Heart right ventricle (tissue), 16 donors: ENCODE results near the gene PLCD3. TPM values are rescaled to one million over a fixed set of nuclear protein-coding genes. Genes with fewer than 3 reads are reported as not detected.

Source experiments
- ATAC-seq, 8 donors: fragments of 200-7000 bp; cut with Tn5 transposase; one replicate each; pipeline ENCODE4 v1.9.1; 2020; ENCODE audit warnings: mild to moderate bottlenecking in 8 of 8, moderate library complexity in 8 of 8, moderate number of reproducible peaks in 1 of 8
- DNase-seq, 2 donors: peaks; one replicate each; pipeline ENCODE4 v3.0.0-alpha.2; 2020
- H3K27ac ChIP-seq, 10 donors: fragments of 200-600 bp; sonication (generic) in 2 of 10; one replicate each; pipeline versions ENCODE4 v1.5.0 to v1.8.0; 2020 to 2022; ENCODE audit warnings: mild to moderate bottlenecking in 3 of 10
- H3K27me3 ChIP-seq, 7 donors: fragments of 200-600 bp; one replicate each; pipeline ENCODE4 v1.8.0; 2021 to 2022; ENCODE audit warnings: mild to moderate bottlenecking in 2 of 7
- H3K36me3 ChIP-seq, 9 donors: fragments of 200-600 bp; sonication (generic) in 1 of 9; one replicate each; pipeline versions ENCODE4 v1.5.0 to v1.8.0; 2020 to 2022; ENCODE audit warnings: mild to moderate bottlenecking in 2 of 9
- H3K4me1 ChIP-seq, 9 donors: fragments of 200-600 bp; sonication (generic) in 1 of 9; one replicate each; pipeline versions ENCODE4 v1.5.0 to v1.8.0; 2020 to 2022; ENCODE audit warnings: mild to moderate bottlenecking in 4 of 9
- H3K4me3 ChIP-seq, 10 donors: fragments of 200-600 bp; sonication (generic) in 2 of 10; one replicate each; pipeline versions ENCODE4 v1.5.0 to v1.8.0; 2020 to 2022; ENCODE audit warnings: mild to moderate bottlenecking in 7 of 10, moderate library complexity in 2 of 10
- H3K9me3 ChIP-seq, 11 donors: fragments of 200-600 bp in 10 of 11; sonication (generic) in 2 of 11; one replicate each; pipeline versions ENCODE4 v1.5.0 to v1.8.0; 2013 to 2022; ENCODE audit warnings: mild to moderate bottlenecking in 2 of 11, control low read depth in 1 of 11, moderate library complexity in 1 of 11
- WGBS, 2 donors: extraction: QIAGEN DNeasy Blood & Tissue Kit; methylation state at CpG; one replicate each; pipeline ENCODE4 v1.1.7; 2013; ENCODE audit warnings: inconsistent platforms in 1 of 2; 5-methylcytosine and 5-hydroxymethylcytosine counted together
- intact Hi-C, 10 donors: fragments of 100-400 bp; cut with DNase I; formaldehyde crosslinking; loops; one replicate each; pipeline versions ENCODE4 v1.11.1 to v1.14.2; 2022
- polyA plus RNA-seq, 2 donors: library from polyadenylated mRNA; stranded (reverse); fragments of 200-250 nt; gene quantifications; one replicate each; pipeline ENCODE4 v1.2.3, GENCODE V29; 2013
- total RNA-seq, 10 donors: library from RNA; stranded (reverse); fragmentation: NEBNext Ultra II Directional in 3 of 10; extraction: Animal tissue kit (Norgen Biotek cat#: 25700) in 3 of 10; gene quantifications; one replicate each; pipeline versions ENCODE4 v1.2.1 to v1.2.4, GENCODE V29; 2021 to 2023
- TF ChIP-seq, protein P1 (sequence below), 9 donors: fragments of 200-600 bp; sonication (generic) in 2 of 9; IDR thresholded peaks; one replicate each; pipeline versions ENCODE4 v1.5.0 to v1.8.0; 2021 to 2022; ENCODE audit warnings: antibody characterized with exemption in 9 of 9, mild to moderate bottlenecking in 5 of 9, moderate library complexity in 1 of 9
- donor health status: Arrhythmogenic right ventricular cardiomyopathy.
- donor health status: ischemic (EF 13 %, LVEDD 7.1; RV severe dilation, severe dysfunction).
- donor health status: healthy with polysubstance abuse.
- donor health status: DM: no; HTN: yes; CAD: no.
- donor health status: DM: no; HTN: no; CAD: no.
- donor health status: ischemic (EF 25% LVEDD 6.9; RV normal size, moderate dysfunction).
- donor health status: ischemic (EF 25% LVEDD 5.7; RV mildly dilated, moderate dysfunction).
- donor health status: healthy.
- donor health status: DM: yes; HTN: yes; CAD: no.
- donor health status: Ischemic cardiomyopathy.
- donor health status: ischemic (EF 35%, LVEDD 5.7; RV mildly dilated, moderate dysfunction).
- donor health status: nonischemic (EF 11% LVEDD 7.7; RV severe dilation, severe dysfunction).
- donor health status: DM: yes; HTN: yes; CAD: no.
- donor health status: PGD.
- donor health status: ischemic (EF 29% LVEDD 5.4; RV normal size, mild dysfunction).
- donor health status: nonischemic (EF 23%, LVEDD 6.1; RV moderate dilation, normal function).

The PLCD3 gene
- total and polyA plus RNA-seq, 12 donors = 44.6 to 188 (median 112) TPM

DNA sequence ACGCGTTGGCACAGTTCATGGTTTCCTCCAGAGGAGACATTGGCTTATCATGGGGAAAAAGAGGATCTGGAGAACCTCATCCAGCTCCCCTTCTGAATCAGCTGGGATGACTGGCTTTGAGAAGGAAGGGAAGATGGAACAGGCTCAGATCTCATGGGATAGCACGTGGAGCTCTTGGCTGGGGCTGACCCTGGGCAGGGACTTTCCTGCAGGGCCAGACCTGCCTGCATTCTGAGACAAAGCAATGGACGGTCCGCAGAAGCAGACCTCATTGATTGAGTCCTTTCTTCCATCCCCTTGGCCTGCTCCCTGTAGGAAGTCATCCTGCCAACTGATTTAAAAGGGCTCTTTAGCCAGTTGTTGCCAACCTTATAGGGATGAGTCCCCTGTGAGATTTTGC lies 26.2 kb downstream of the PLCD3 start:
- no peaks in the 10 kb centered on the region for H3K27me3 ChIP-seq
- no peak overlapping the region for H3K4me3 ChIP-seq
- peaks cover 0 to 82% (median 57%) of the 10 kb centered on the region in 9 donors for H3K36me3 ChIP-seq
- intact Hi-C loops = loop anchor here in 1 of 10 donors (10.0 kb wide), 1 partner anchor 331 kb away; no protein-coding TSS in a partner anchor
- ATAC-seq = no peak
- peak overlapping the region in 4 of 10 donors; percentile 25 to 94 (median 28) for H3K27ac ChIP-seq
- WGBS, 2 donors = 64 to 70% methylated on average over 5 of the region's 5 CpGs
- peaks cover 9 to 98% (median 62%) of the 10 kb centered on the region in 9 donors for H3K4me1 ChIP-seq
- TF ChIP-seq, protein P1, sequence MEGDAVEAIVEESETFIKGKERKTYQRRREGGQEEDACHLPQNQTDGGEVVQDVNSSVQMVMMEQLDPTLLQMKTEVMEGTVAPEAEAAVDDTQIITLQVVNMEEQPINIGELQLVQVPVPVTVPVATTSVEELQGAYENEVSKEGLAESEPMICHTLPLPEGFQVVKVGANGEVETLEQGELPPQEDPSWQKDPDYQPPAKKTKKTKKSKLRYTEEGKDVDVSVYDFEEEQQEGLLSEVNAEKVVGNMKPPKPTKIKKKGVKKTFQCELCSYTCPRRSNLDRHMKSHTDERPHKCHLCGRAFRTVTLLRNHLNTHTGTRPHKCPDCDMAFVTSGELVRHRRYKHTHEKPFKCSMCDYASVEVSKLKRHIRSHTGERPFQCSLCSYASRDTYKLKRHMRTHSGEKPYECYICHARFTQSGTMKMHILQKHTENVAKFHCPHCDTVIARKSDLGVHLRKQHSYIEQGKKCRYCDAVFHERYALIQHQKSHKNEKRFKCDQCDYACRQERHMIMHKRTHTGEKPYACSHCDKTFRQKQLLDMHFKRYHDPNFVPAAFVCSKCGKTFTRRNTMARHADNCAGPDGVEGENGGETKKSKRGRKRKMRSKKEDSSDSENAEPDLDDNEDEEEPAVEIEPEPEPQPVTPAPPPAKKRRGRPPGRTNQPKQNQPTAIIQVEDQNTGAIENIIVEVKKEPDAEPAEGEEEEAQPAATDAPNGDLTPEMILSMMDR (IDR thresholded peaks at IDR 0.05) = no peak
- H3K9me3 ChIP-seq = no peaks in the 10 kb centered on the region
- DNase-seq = no peak

DNA sequence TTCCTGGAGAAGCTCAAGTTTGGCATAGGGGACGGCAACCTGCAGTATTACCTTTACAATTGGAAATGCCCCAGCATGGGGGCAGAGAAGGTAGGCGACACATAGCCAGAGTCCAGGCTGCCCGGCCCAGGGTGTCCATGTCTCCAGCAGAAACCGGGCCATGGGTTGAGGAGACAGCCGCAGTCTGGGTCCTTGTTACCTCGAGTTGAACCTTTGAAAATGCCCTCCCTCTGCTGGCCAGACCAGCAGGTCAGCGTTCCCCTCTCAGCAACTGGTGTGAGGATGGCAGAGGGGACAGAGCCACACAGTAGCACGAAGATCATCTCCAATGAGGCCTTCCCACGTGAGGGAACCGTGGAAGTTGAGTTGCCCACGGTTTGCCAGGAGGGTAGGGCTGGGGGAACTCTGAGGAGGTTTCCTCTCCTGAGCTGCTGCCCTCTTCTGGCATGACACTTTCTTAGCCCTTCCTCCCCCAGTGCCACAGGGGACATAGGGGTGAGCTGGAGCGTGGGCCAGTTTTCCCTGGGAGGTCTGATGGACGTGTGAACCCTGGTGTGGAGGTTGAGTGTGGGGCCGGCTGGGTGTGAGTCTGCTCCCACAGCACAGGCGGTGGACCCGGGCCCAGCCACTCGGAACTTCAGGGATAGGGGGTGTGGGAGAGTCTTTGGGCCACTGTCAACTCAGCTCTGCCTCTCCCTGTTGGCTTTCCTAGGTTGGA lies 27.2 kb downstream of the PLCD3 start:
- peak in 1 of 8 donors; percentile 2 for ATAC-seq
- peak overlapping the region in 9 of 10 donors; percentile 35 to 94 (median 77) for H3K27ac ChIP-seq
- H3K36me3 ChIP-seq = peaks cover 0 to 91% (median 58%) of the 10 kb centered on the region in 9 donors
- intact Hi-C loops = loop anchor here in 1 of 10 donors (10.0 kb wide), 1 partner anchor 330 kb away; no protein-coding TSS in a partner anchor
- TF ChIP-seq, protein P1 (IDR thresholded peaks at IDR 0.05) = peak in 3 of 9 donors; percentile 3 to 26 (median 23)
- peaks cover 4 to 88% (median 52%) of the 10 kb centered on the region in 9 donors for H3K4me1 ChIP-seq
- no peak overlapping the region for H3K4me3 ChIP-seq
- WGBS, 2 donors = 74% methylated on average over 17 of the region's 17 CpGs
- H3K9me3 ChIP-seq = no peaks in the 10 kb centered on the region
- no peaks in the 10 kb centered on the region for H3K27me3 ChIP-seq
- no peak for DNase-seq

DNA sequence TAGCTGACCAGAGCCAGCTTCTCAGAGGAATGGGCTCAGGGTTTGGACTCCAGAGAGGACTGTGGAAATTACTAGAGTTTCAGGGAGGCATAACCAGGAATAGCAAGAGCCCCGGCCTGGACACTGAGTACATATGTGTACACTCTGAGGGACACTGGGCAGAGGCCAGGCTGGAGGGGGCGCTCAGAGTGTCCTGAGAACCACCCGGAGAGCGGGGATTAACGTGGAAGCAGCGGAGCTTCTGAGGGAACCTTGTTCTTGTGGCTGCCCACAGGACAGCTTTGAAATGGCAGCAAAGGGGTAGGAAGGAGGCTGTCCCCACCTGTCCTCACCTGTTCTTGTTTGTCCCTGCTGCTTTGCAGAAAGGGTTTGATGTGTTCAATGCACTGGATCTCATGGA lies 27.8 kb downstream of the PLCD3 start:
- intact Hi-C loops = loop anchor here in 1 of 10 donors (10.0 kb wide), 1 partner anchor 330 kb away; no protein-coding TSS in a partner anchor
- no peak overlapping the region for H3K4me3 ChIP-seq
- peak in 1 of 8 donors; percentile 2 for ATAC-seq
- DNase-seq = no peak
- H3K9me3 ChIP-seq = no peaks in the 10 kb centered on the region
- 82 to 83% methylated on average over 6 of the region's 6 CpGs for WGBS, 2 donors
- TF ChIP-seq, protein P1 (IDR thresholded peaks at IDR 0.05) = no peak
- H3K36me3 ChIP-seq = peaks cover 0 to 97% (median 63%) of the 10 kb centered on the region in 9 donors
- peak overlapping the region in 9 of 10 donors; percentile 35 to 94 (median 77) for H3K27ac ChIP-seq
- peaks cover 4 to 82% (median 50%) of the 10 kb centered on the region in 9 donors for H3K4me1 ChIP-seq
- H3K27me3 ChIP-seq = no peaks in the 10 kb centered on the region

DNA sequence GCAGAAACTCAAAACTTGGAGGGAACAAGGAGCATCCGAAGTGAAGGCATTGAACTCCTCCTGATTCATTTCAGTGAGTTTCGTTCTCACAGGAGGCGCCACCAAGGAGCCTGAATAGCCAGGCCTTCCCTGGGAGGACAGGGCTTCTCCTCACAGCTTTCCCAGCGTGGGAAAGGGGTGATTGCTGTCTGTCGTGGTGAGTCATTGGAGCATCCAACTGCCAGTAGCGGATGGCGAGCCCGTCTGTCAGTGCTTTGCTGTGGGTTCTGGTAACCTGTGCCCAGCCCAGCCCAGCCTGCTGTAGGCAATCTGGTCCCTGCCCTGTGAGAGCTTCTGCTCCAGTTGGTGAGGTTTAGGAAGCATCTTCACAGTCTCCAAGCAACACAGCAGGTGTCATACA lies 28.3 kb downstream of the PLCD3 start:
- DNase-seq (no peak), ATAC-seq (peak in 2 of 8 donors; percentile 2 to 18)
- no peaks in the 10 kb centered on the region for H3K27me3 ChIP-seq
- H3K36me3 ChIP-seq = peaks cover 0 to 99% (median 61%) of the 10 kb centered on the region in 9 donors
- WGBS, 2 donors = 80 to 86% methylated on average over 8 of the region's 8 CpGs
- peak overlapping the region; percentile 14 to 94 (median 78) for H3K27ac ChIP-seq
- TF ChIP-seq, protein P1 (IDR thresholded peaks at IDR 0.05) = no peak
- peaks cover 4 to 82% (median 49%) of the 10 kb centered on the region in 9 donors for H3K4me1 ChIP-seq
- H3K4me3 ChIP-seq = no peak overlapping the region
- intact Hi-C loops = loop anchor here in 1 of 10 donors (10.0 kb wide), 1 partner anchor 329 kb away; no protein-coding TSS in a partner anchor
- H3K9me3 ChIP-seq = no peaks in the 10 kb centered on the region
